ENCODE measurements around the gene EMD.
A peak's percentile ranks its signal among the peaks of the same experiment; 100 is the strongest.

The EMD gene

GRCh38 chrX:154355776-154356140 is 23.3 kb upstream of the EMD start:
- no peak for DNase-seq

GRCh38 chrX:154356596-154356995 is 22.5 kb upstream of the EMD start:
- DNase-seq, result no peak

GRCh38 chrX:154357205-154357604 is 21.9 kb upstream of the EMD start:
- DNase-seq, result no peak

GRCh38 chrX:154358011-154358410 is 21.1 kb upstream of the EMD start:
- DNase-seq, result no peak

GRCh38 chrX:154358829-154359228 is 20.3 kb upstream of the EMD start:
- no peak for DNase-seq

- no peak for DNase-seq
Observed at GRCh38 chrX:154359362-154360154, 19.5 kb upstream of the EMD start.

GRCh38 chrX:154360155-154360713 is 18.9 kb upstream of the EMD start:
- no peak for DNase-seq

- DNase-seq, result no peak
Observed at GRCh38 chrX:154362085-154362742, 16.9 kb upstream of the EMD start.

- no peak for DNase-seq
Observed at GRCh38 chrX:154363706-154364439, 15.2 kb upstream of the EMD start.

- DNase-seq, result no peak
Observed at GRCh38 chrX:154365052-154365600, 14.0 kb upstream of the EMD start.

GRCh38 chrX:154365997-154366665 is 13.0 kb upstream of the EMD start:
- DNase-seq, result no peak

- no peak for DNase-seq
Observed at GRCh38 chrX:154366666-154367055, 12.4 kb upstream of the EMD start.

GRCh38 chrX:154367474-154368308 is 11.4 kb upstream of the EMD start:
- DNase-seq, result no peak

GRCh38 chrX:154368630-154369448 is 10.3 kb upstream of the EMD start:
- no peak for DNase-seq

- DNase-seq, result peak; percentile 3 to 13
Observed at GRCh38 chrX:154369449-154370299, 9.4 kb upstream of the EMD start.

- no peak for DNase-seq
Observed at GRCh38 chrX:154370300-154371016, 8.6 kb upstream of the EMD start.

GRCh38 chrX:154371017-154371788 is 7.9 kb upstream of the EMD start:
- peak; percentile 76 to 87 for DNase-seq

GRCh38 chrX:154371789-154372300 is 7.2 kb upstream of the EMD start:
- DNase-seq, result no peak

Data from SHP77 (cell line).